Activated CD4-positive, alpha-beta T cell treated with anti-CD3 and anti-CD28 coated beads for 36 hours (primary cell): ENCODE results near the gene CAMTA1. TPM values are rescaled to one million over a fixed set of nuclear protein-coding genes. Genes with fewer than 3 reads are reported as not detected.

Experiments used
- ATAC-seq: fragments of 200-7000 bp; cut with Tn5 transposase; one replicate; pipeline ENCODE4 v1.10.0; 2021; ENCODE audit warnings: mild to moderate bottlenecking, moderate library complexity
- CTCF ChIA-PET: fragments of 350-600 bp; sonication (Branson Sonifier 250); formaldehyde crosslinking; loops from one replicate; lab custom pipeline; 2021; ENCODE audit warnings: antibody characterized with exemption; lab: Charles Lee
- POLR2A ChIA-PET: fragments of 350-600 bp; sonication (Branson Sonifier 250); formaldehyde crosslinking; loops from one replicate; lab custom pipeline; 2021; ENCODE audit warnings: antibody characterized with exemption, inconsistent platforms; lab: Charles Lee
- DNase-seq: peaks from one replicate; pipeline ENCODE4 v3.0.0-alpha.2; 2020
- H3K27ac Mint-ChIP-seq: one replicate; pipeline ENCODE4 v1.8.0; 2021; ENCODE audit warnings: mixed read lengths
- H3K27me3 Mint-ChIP-seq: one replicate; pipeline ENCODE4 v1.8.0; 2021; ENCODE audit warnings: mixed read lengths
- H3K36me3 Mint-ChIP-seq: one replicate; pipeline ENCODE4 v1.8.0; 2021; ENCODE audit warnings: low read depth, mixed read lengths
- H3K4me1 Mint-ChIP-seq: one replicate; pipeline ENCODE4 v1.8.0; 2021; ENCODE audit warnings: mixed read lengths
- H3K4me3 Mint-ChIP-seq: one replicate; pipeline ENCODE4 v1.8.0; 2021; ENCODE audit warnings: mild to moderate bottlenecking, moderate library complexity, mixed read lengths
- H3K9me3 Mint-ChIP-seq: one replicate; pipeline ENCODE4 v1.8.0; 2021; ENCODE audit warnings: low read depth, mixed read lengths
- intact Hi-C, 2 experiments: fragments of 100-400 bp; cut with DNase I in 1 of 2; cut with micrococcal nuclease in 1 of 2; formaldehyde crosslinking; loops; one replicate each; pipeline versions ENCODE4 v1.14.2 to v1.15.1; 2022 to 2024; cut with DNase I, micrococcal nuclease
- total RNA-seq, 2 experiments: library from RNA; stranded (reverse); gene quantifications; one replicate each; pipeline ENCODE4 v1.2.3, GENCODE V29; 2021

The CAMTA1 gene
- total RNA-seq, 2 experiments from 2014 or later, result 62.3 to 76.7 TPM

GRCh38 chr1:7250597-7251453 lies 465.6 kb downstream of the CAMTA1 start:
- CTCF ChIA-PET, result no interaction called here
- intact Hi-C loops, result no loop called here
- POLR2A ChIA-PET, result no interaction called here
- ATAC-seq (no peak), DNase-seq (no peak)
- no peaks in the 10 kb centered on the region for H3K4me1 Mint-ChIP-seq
- no peak overlapping the region for H3K4me3 Mint-ChIP-seq
- peaks cover 14% of the 10 kb centered on the region for H3K27me3 Mint-ChIP-seq
- no peak overlapping the region for H3K27ac Mint-ChIP-seq
- no peaks in the 10 kb centered on the region for H3K9me3 Mint-ChIP-seq
- H3K36me3 Mint-ChIP-seq, result no peaks in the 10 kb centered on the region

GRCh38 chr1:7251454-7251800 lies 466.2 kb downstream of the CAMTA1 start:
- ATAC-seq (no peak), DNase-seq (no peak)
- Mint-ChIP-seq H3K9me3 (no peaks in the 10 kb centered on the region), H3K27me3 (peaks cover 14% of the 10 kb centered on the region), H3K4me1 (no peaks in the 10 kb centered on the region), H3K27ac (no peak overlapping the region), H3K4me3 (no peak overlapping the region), H3K36me3 (no peaks in the 10 kb centered on the region)
- POLR2A ChIA-PET, result no interaction called here
- CTCF ChIA-PET, result no interaction called here
- intact Hi-C loops, result no loop called here

GRCh38 chr1:7252411-7253117 lies 467.3 kb downstream of the CAMTA1 start:
- POLR2A ChIA-PET, result no interaction called here
- DNase-seq (no peak), ATAC-seq (no peak)
- no peaks in the 10 kb centered on the region for H3K36me3 Mint-ChIP-seq
- H3K27ac Mint-ChIP-seq, result no peak overlapping the region
- CTCF ChIA-PET, result no interaction called here
- peaks cover 10% of the 10 kb centered on the region for H3K27me3 Mint-ChIP-seq
- intact Hi-C loops, result no loop called here
- H3K9me3 Mint-ChIP-seq, result no peaks in the 10 kb centered on the region
- H3K4me3 Mint-ChIP-seq, result no peak overlapping the region
- H3K4me1 Mint-ChIP-seq, result no peaks in the 10 kb centered on the region

- Mint-ChIP-seq H3K4me1 (no peaks in the 10 kb centered on the region), H3K4me3 (no peak overlapping the region), H3K27ac (no peak overlapping the region), H3K36me3 (no peaks in the 10 kb centered on the region), H3K9me3 (no peaks in the 10 kb centered on the region), H3K27me3 (peaks cover 9% of the 10 kb centered on the region)
- DNase-seq (no peak), ATAC-seq (no peak)
- ChIA-PET CTCF (no interaction called here), POLR2A (no interaction called here)
- intact Hi-C loops, result no loop called here
These were observed 467.8 kb downstream of the CAMTA1 start for GRCh38 chr1:7253118-7253480.

- ChIA-PET POLR2A (no interaction called here), CTCF (no interaction called here)
- H3K36me3 Mint-ChIP-seq, result no peaks in the 10 kb centered on the region
- DNase-seq, result no peak
- intact Hi-C loops, result no loop called here
- H3K9me3 Mint-ChIP-seq, result no peaks in the 10 kb centered on the region
- no peak overlapping the region for H3K27ac Mint-ChIP-seq
- peaks cover 9% of the 10 kb centered on the region for H3K27me3 Mint-ChIP-seq
- no peak for ATAC-seq
- H3K4me3 Mint-ChIP-seq, result no peak overlapping the region
- no peaks in the 10 kb centered on the region for H3K4me1 Mint-ChIP-seq
These were observed 468.8 kb downstream of the CAMTA1 start for GRCh38 chr1:7253988-7254587.

- Mint-ChIP-seq H3K4me1 (no peaks in the 10 kb centered on the region), H3K27ac (no peak overlapping the region), H3K36me3 (no peaks in the 10 kb centered on the region), H3K4me3 (no peak overlapping the region), H3K27me3 (peaks cover 14% of the 10 kb centered on the region), H3K9me3 (no peaks in the 10 kb centered on the region)
- POLR2A ChIA-PET, result no interaction called here
- CTCF ChIA-PET, result no interaction called here
- DNase-seq (peak; percentile 11), ATAC-seq (peak; percentile 47)
- intact Hi-C loops, result no loop called here
These were observed 470.2 kb downstream of the CAMTA1 start for GRCh38 chr1:7255303-7256058.

- Mint-ChIP-seq H3K27me3 (peaks cover 12% of the 10 kb centered on the region), H3K4me1 (no peaks in the 10 kb centered on the region), H3K9me3 (no peaks in the 10 kb centered on the region), H3K27ac (no peak overlapping the region), H3K4me3 (no peak overlapping the region), H3K36me3 (no peaks in the 10 kb centered on the region)
- CTCF ChIA-PET, result no interaction called here
- POLR2A ChIA-PET, result no interaction called here
- no peak for ATAC-seq
- intact Hi-C loops, result no loop called here
- DNase-seq, result no peak
These were observed 471.3 kb downstream of the CAMTA1 start for GRCh38 chr1:7256526-7256925.

GRCh38 chr1:7257225-7257624 lies 472.0 kb downstream of the CAMTA1 start:
- H3K4me1 Mint-ChIP-seq, result no peaks in the 10 kb centered on the region
- no peak overlapping the region for H3K4me3 Mint-ChIP-seq
- DNase-seq (no peak), ATAC-seq (no peak)
- ChIA-PET CTCF (no interaction called here), POLR2A (no interaction called here)
- H3K36me3 Mint-ChIP-seq, result no peaks in the 10 kb centered on the region
- no peaks in the 10 kb centered on the region for H3K9me3 Mint-ChIP-seq
- no peak overlapping the region for H3K27ac Mint-ChIP-seq
- H3K27me3 Mint-ChIP-seq, result peaks cover 11% of the 10 kb centered on the region
- intact Hi-C loops, result no loop called here

GRCh38 chr1:7258589-7259135 lies 473.4 kb downstream of the CAMTA1 start:
- Mint-ChIP-seq H3K9me3 (no peaks in the 10 kb centered on the region), H3K36me3 (no peaks in the 10 kb centered on the region), H3K4me3 (no peak overlapping the region), H3K27ac (no peak overlapping the region), H3K4me1 (no peaks in the 10 kb centered on the region), H3K27me3 (peaks cover 18% of the 10 kb centered on the region)
- CTCF ChIA-PET, result interaction anchor here (1.1 kb wide), 1 partner anchor 99 kb away, joined by 3 read pairs; no protein-coding TSS in a partner anchor
- intact Hi-C loops, result no loop called here
- ATAC-seq, result no peak
- POLR2A ChIA-PET, result no interaction called here
- no peak for DNase-seq

- no peaks in the 10 kb centered on the region for H3K4me1 Mint-ChIP-seq
- H3K9me3 Mint-ChIP-seq, result no peaks in the 10 kb centered on the region
- no peaks in the 10 kb centered on the region for H3K36me3 Mint-ChIP-seq
- no peak overlapping the region for H3K27ac Mint-ChIP-seq
- peaks cover 22% of the 10 kb centered on the region for H3K27me3 Mint-ChIP-seq
- POLR2A ChIA-PET, result no interaction called here
- DNase-seq, result no peak
- intact Hi-C loops, result no loop called here
- H3K4me3 Mint-ChIP-seq, result no peak overlapping the region
- ATAC-seq, result no peak
- CTCF ChIA-PET, result no interaction called here
These were observed 474.7 kb downstream of the CAMTA1 start for GRCh38 chr1:7259955-7260354.

- DNase-seq (no peak), ATAC-seq (no peak)
- no peak overlapping the region for H3K4me3 Mint-ChIP-seq
- no peaks in the 10 kb centered on the region for H3K9me3 Mint-ChIP-seq
- POLR2A ChIA-PET, result no interaction called here
- H3K27ac Mint-ChIP-seq, result no peak overlapping the region
- no peaks in the 10 kb centered on the region for H3K4me1 Mint-ChIP-seq
- intact Hi-C loops, result no loop called here
- CTCF ChIA-PET, result no interaction called here
- H3K27me3 Mint-ChIP-seq, result peaks cover 26% of the 10 kb centered on the region
- H3K36me3 Mint-ChIP-seq, result no peaks in the 10 kb centered on the region
These were observed 476.2 kb downstream of the CAMTA1 start for GRCh38 chr1:7261490-7261889.
